ENCODE results near the gene GNG14.
"Not testable (repeated sequence)": the region's sequence is repeated elsewhere in the genome, so short reads cannot be mapped to it uniquely, and the experiment has no call there.

GNG14 gene

GRCh38 chr19:12687496-12688196, at the start of gene GNG14:
GNG14 (plus strand) TSS chr19:12687998; CDS start chr19:12688049, 51 bp downstream.
- POLR2A ChIA-PET, result no interaction called here
- DNase-seq (ENCODE audit: extremely low spot score), result no peak
- TF ChIP-seq, protein P1, sequence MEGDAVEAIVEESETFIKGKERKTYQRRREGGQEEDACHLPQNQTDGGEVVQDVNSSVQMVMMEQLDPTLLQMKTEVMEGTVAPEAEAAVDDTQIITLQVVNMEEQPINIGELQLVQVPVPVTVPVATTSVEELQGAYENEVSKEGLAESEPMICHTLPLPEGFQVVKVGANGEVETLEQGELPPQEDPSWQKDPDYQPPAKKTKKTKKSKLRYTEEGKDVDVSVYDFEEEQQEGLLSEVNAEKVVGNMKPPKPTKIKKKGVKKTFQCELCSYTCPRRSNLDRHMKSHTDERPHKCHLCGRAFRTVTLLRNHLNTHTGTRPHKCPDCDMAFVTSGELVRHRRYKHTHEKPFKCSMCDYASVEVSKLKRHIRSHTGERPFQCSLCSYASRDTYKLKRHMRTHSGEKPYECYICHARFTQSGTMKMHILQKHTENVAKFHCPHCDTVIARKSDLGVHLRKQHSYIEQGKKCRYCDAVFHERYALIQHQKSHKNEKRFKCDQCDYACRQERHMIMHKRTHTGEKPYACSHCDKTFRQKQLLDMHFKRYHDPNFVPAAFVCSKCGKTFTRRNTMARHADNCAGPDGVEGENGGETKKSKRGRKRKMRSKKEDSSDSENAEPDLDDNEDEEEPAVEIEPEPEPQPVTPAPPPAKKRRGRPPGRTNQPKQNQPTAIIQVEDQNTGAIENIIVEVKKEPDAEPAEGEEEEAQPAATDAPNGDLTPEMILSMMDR (IDR thresholded peaks at IDR 0.05; ENCODE audit: control extremely low read depth, extremely low read depth, low read depth, missing control alignments), result no peak
- CTCF ChIA-PET, result interaction anchor here (1.7 kb wide), 1 partner anchor 10 kb away, joined by 6 read pairs; no protein-coding TSS in a partner anchor

DNA sequence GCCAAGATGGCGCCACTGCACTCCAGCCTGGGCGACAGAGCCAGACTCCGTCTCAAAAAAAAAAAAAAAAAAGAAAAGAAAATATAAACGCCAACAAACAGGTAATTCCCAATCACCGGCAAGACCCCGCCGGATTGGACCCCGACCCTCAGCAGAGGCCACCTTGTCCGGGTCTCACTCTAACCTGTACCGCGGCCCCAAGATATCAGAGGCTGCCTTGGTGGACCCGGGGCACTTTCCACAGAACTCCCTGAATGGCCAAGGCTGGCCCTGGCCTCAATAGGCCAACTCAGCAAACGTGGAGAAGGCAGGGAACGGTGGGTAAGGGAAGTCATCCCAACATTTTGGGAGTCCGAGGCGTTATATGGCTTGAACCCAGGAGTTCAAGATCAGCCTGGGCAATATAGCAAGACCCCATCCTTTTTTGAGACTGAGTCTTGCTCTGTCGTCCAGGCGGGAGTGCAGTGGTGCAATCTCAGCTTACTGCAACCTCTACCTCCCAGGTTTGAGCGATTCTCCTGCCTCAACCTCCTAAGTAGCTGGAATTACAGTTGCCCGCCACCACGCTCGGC, 49.1 kb upstream of the GNG14 start:
- no peak for DNase-seq (ENCODE audit: extremely low spot score)
- CTCF ChIA-PET, result interaction anchor here (1.3 to 2.1 kb wide), 2 partner anchors 15 to 209 kb away, joined by 3 to 11 read pairs; no protein-coding TSS in a partner anchor
- POLR2A ChIA-PET, result interaction anchor here (0.6 to 0.7 kb wide), 2 partner anchors 19 to 413 kb away, joined by 4 to 7 read pairs; no protein-coding TSS in a partner anchor
- TF ChIP-seq, protein P1 (IDR thresholded peaks at IDR 0.05; ENCODE audit: control extremely low read depth, extremely low read depth, low read depth, missing control alignments), result no peak

GRCh38 chr19:12639901-12640613, 47.7 kb upstream of the GNG14 start:
- DNase-seq (ENCODE audit: extremely low spot score), result peak; percentile 91
- TF ChIP-seq, protein P1 (IDR thresholded peaks at IDR 0.05; ENCODE audit: control extremely low read depth, extremely low read depth, low read depth, missing control alignments), result peak; percentile 65
- POLR2A ChIA-PET, result interaction anchor here (1.1 to 1.2 kb wide), 2 partner anchors 29 kb away, joined by 4 read pairs; partner anchors contain the start of gene ZNF791
- CTCF ChIA-PET, result interaction anchor here (0.6 to 2.9 kb wide), 25 partner anchors 9 to 154 kb away, joined by 3 to 11 read pairs (median 4); partner anchors contain the start of genes MAN2B1, TNPO2, WDR83 and ZNF490

- ChIA-PET POLR2A (no interaction called here), CTCF (interaction anchor here (1.4 to 2.9 kb wide), 2 partner anchors 31 to 35 kb away, joined by 6 to 10 read pairs; no protein-coding TSS in a partner anchor)
- DNase-seq (ENCODE audit: extremely low spot score), result no peak
- TF ChIP-seq, protein P1 (IDR thresholded peaks at IDR 0.05; ENCODE audit: control extremely low read depth, extremely low read depth, low read depth, missing control alignments), result no peak
Measured at GRCh38 chr19:12641456-12641855, 46.3 kb upstream of the GNG14 start.

DNA sequence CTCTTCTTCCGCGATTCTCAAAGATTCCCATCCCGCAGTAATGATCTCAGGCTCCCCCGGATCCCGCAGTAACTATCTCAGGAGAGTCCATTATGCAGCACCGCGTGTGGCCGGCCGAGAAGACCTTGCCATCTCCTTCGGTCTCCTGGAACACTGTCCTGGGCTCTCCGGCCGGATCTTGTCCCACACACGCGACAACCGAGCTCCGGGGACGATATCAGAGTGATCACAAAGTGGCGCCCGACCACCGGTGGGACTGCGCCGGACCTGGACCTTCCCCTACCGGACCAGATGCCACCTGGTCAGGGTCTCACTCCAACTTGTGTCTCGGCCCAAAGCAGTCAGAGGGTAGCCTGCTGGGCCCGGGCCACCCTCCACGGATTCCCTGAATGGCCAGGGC, 45.3 kb upstream of the GNG14 start:
- CTCF ChIA-PET, result no interaction called here
- POLR2A ChIA-PET, result no interaction called here
- TF ChIP-seq, protein P1 (IDR thresholded peaks at IDR 0.05; ENCODE audit: control extremely low read depth, extremely low read depth, low read depth, missing control alignments), result no peak
- DNase-seq (ENCODE audit: extremely low spot score), result no peak

GRCh38 chr19:12643716-12644115, 44.1 kb upstream of the GNG14 start:
- CTCF ChIA-PET; DNase-seq (ENCODE audit: extremely low spot score); POLR2A ChIA-PET: not testable (repeated sequence)
